H9 (cell line): Measurements from ENCODE around the gene TMEM248. TPM values are rescaled to one million over a fixed set of nuclear protein-coding genes. Genes with fewer than 3 reads are reported as not detected.
A peak's percentile ranks its signal among the peaks of the same experiment; 100 is the strongest.

Source experiments
- DNase-seq: peaks from one replicate; pipeline ENCODE4 v3.0.0-alpha.2; 2017
- H2AFZ ChIP-seq: one replicate; pipeline ENCODE4 v1.6.1; 2013; ENCODE audit warnings: mild to moderate bottlenecking, low read length, control low read depth, moderate library complexity
- H2AK5ac ChIP-seq: 2 replicates; pipeline ENCODE4 v1.6.1; 2013; ENCODE audit warnings: low read length, control low read depth, mixed read lengths; ENCODE audit not compliant: insufficient read length
- H2BK120ac ChIP-seq: one replicate; pipeline ENCODE4 v1.6.1; 2013; ENCODE audit warnings: low read depth, mild to moderate bottlenecking, low read length, control low read depth, inconsistent platforms; ENCODE audit not compliant: poor library complexity, severe bottlenecking
- H2BK12ac ChIP-seq: 2 replicates; pipeline ENCODE4 v1.6.1; 2013; ENCODE audit warnings: low read length, control low read depth, mixed read lengths, low read depth; ENCODE audit not compliant: insufficient read length
- H2BK15ac ChIP-seq: 2 replicates; pipeline ENCODE4 v1.6.1; 2013; ENCODE audit warnings: low read depth, low read length, control low read depth
- H2BK20ac ChIP-seq: one replicate; pipeline ENCODE4 v1.6.1; 2013; ENCODE audit warnings: low read depth, mild to moderate bottlenecking, low read length, control low read depth, inconsistent platforms; ENCODE audit not compliant: poor library complexity, severe bottlenecking
- H2BK5ac ChIP-seq: 2 replicates; pipeline ENCODE4 v1.6.1; 2013; ENCODE audit warnings: low read length, control low read depth, mixed read lengths; ENCODE audit not compliant: insufficient read length
- H3K14ac ChIP-seq: 2 replicates; pipeline ENCODE4 v1.6.1; 2013; ENCODE audit warnings: low read length, control low read depth; ENCODE audit not compliant: insufficient read depth
- H3K18ac ChIP-seq: 2 replicates; pipeline ENCODE4 v1.6.1; 2013; ENCODE audit warnings: low read depth, mild to moderate bottlenecking, mixed read lengths, low read length, control low read depth; ENCODE audit not compliant: insufficient read length
- H3K23ac ChIP-seq: 2 replicates; pipeline ENCODE4 v1.6.1; 2013; ENCODE audit warnings: low read length, control low read depth, mixed read lengths, low read depth; ENCODE audit not compliant: insufficient read length
- H3K23me2 ChIP-seq: 2 replicates; pipeline ENCODE4 v1.6.1; 2013; ENCODE audit warnings: low read depth, mild to moderate bottlenecking, mixed read lengths, low read length, control low read depth; ENCODE audit not compliant: insufficient read length, poor library complexity, severe bottlenecking
- H3K27ac ChIP-seq: 2 replicates; pipeline ENCODE4 v1.5.1; 2013; ENCODE audit warnings: low read length, control low read depth, mixed read lengths, low read depth; ENCODE audit not compliant: insufficient read length
- H3K27me3 ChIP-seq: 2 replicates; pipeline ENCODE4 v1.6.1; 2013; ENCODE audit warnings: low read length, control low read depth, inconsistent platforms; ENCODE audit not compliant: insufficient read depth
- H3K4ac ChIP-seq: 2 replicates; pipeline ENCODE4 v1.6.1; 2013; ENCODE audit warnings: low read depth, mild to moderate bottlenecking, control low read depth, inconsistent platforms, low read length, moderate library complexity
- H3K4me1 ChIP-seq: 2 replicates; pipeline ENCODE4 v1.6.1; 2013; ENCODE audit warnings: low read length, control low read depth, inconsistent platforms; ENCODE audit not compliant: insufficient read depth
- H3K4me2 ChIP-seq: 2 replicates; pipeline ENCODE4 v1.6.1; 2013; ENCODE audit warnings: low read length, control low read depth, mixed read lengths; ENCODE audit not compliant: insufficient read length, insufficient read depth
- H3K56ac ChIP-seq: 2 replicates; pipeline ENCODE4 v1.6.1; 2013; ENCODE audit warnings: low read depth, mild to moderate bottlenecking, mixed read lengths, low read length, control low read depth; ENCODE audit not compliant: insufficient read length
- H3K79me1 ChIP-seq: 2 replicates; pipeline ENCODE4 v1.6.1; 2013; ENCODE audit warnings: low read depth, mild to moderate bottlenecking, moderate library complexity, low read length, control low read depth, inconsistent platforms; ENCODE audit not compliant: insufficient read depth, poor library complexity, severe bottlenecking
- H3K79me2 ChIP-seq: 2 replicates; pipeline ENCODE4 v1.6.1; 2013; ENCODE audit warnings: low read length, control low read depth, inconsistent platforms; ENCODE audit not compliant: insufficient read depth
- H3K9ac ChIP-seq: 2 replicates; pipeline ENCODE4 v1.6.1; 2013; ENCODE audit warnings: low read length, control low read depth, mixed read lengths; ENCODE audit not compliant: insufficient read length; ENCODE audit errors: extremely low read depth
- H3K9me3 ChIP-seq: one replicate; pipeline ENCODE4 v1.6.1; 2013; ENCODE audit warnings: low read depth, low read length, inconsistent platforms; ENCODE audit not compliant: control insufficient read depth
- H3T11ph ChIP-seq: one replicate; pipeline ENCODE4 v1.6.1; 2013; ENCODE audit warnings: mild to moderate bottlenecking, low read length, control low read depth, inconsistent platforms
- H4K20me1 ChIP-seq: one replicate; pipeline ENCODE4 v1.6.1; 2013; ENCODE audit not compliant: control insufficient read depth, insufficient read length, insufficient read depth
- H4K5ac ChIP-seq: 2 replicates; pipeline ENCODE4 v1.6.1; 2013; ENCODE audit warnings: low read depth, mild to moderate bottlenecking, mixed read lengths, low read length, control low read depth; ENCODE audit not compliant: insufficient read length
- H4K8ac ChIP-seq: replicated peaks from 2 replicates; pipeline ENCODE4 v1.6.1; 2013; ENCODE audit warnings: low read length, control low read depth, mixed read lengths, low read depth; ENCODE audit not compliant: insufficient read length
- H4K91ac ChIP-seq: 2 replicates; pipeline ENCODE4 v1.6.1; 2013; ENCODE audit warnings: low read depth, mild to moderate bottlenecking, moderate library complexity, mixed read lengths, low read length, control low read depth; ENCODE audit not compliant: insufficient read length
- H3K27ac Mint-ChIP-seq, 3 experiments: 2 replicates in 2 of 3; 3 replicates in 1 of 3; pipeline ENCODE4 v1.8.0; 2020 to 2021; ENCODE audit warnings: mixed read lengths in 3 of 3, mild to moderate bottlenecking in 1 of 3, moderate library complexity in 1 of 3
- H3K27me3 Mint-ChIP-seq: 2 replicates; pipeline ENCODE4 v1.8.0; 2021; ENCODE audit warnings: low read depth, mild to moderate bottlenecking, moderate library complexity, mixed read lengths
- H3K36me3 Mint-ChIP-seq, 3 experiments: 2 replicates in 2 of 3; 3 replicates in 1 of 3; pipeline ENCODE4 v1.8.0; 2020 to 2021; ENCODE audit warnings: low read depth in 3 of 3, mixed read lengths in 3 of 3; ENCODE audit not compliant: insufficient read depth in 1 of 3
- H3K4me1 Mint-ChIP-seq, 2 experiments: 2 replicates each; pipeline ENCODE4 v1.8.0; 2020; ENCODE audit warnings: mixed read lengths in 2 of 2
- H3K4me3 Mint-ChIP-seq, 2 experiments: 2 replicates in 1 of 2; 3 replicates in 1 of 2; pipeline ENCODE4 v1.8.0; 2020 to 2021; ENCODE audit warnings: mild to moderate bottlenecking in 2 of 2, mixed read lengths in 2 of 2, moderate library complexity in 1 of 2
- H3K9me3 Mint-ChIP-seq, 2 experiments: 2 replicates in 1 of 2; 3 replicates in 1 of 2; pipeline ENCODE4 v1.8.0; 2020; ENCODE audit warnings: mild to moderate bottlenecking in 2 of 2, mixed read lengths in 2 of 2, moderate library complexity in 1 of 2
- WGBS: extraction: QIAGEN DNeasy Blood & Tissue Kit; methylation state at CpG from one replicate; pipeline ENCODE4 v1.1.7; 2013; ENCODE audit warnings: missing lambda C conversion rate, low lambda C conversion rate, mixed read lengths; ENCODE audit not compliant: insufficient read length; ENCODE audit errors: extremely low coverage; 5-methylcytosine and 5-hydroxymethylcytosine counted together
- total RNA-seq: library from RNA; stranded (reverse); gene quantifications from 2 replicates; pipeline ENCODE4 v1.2.1, GENCODE V29; 2021
- TF ChIP-seq, protein P1 (sequence below): fragments of 200-600 bp; sonication (generic); conservative IDR thresholded peaks from 3 replicates; pipeline ENCODE4 v1.8.0; 2021; ENCODE audit warnings: antibody characterized with exemption, mild to moderate bottlenecking

Gene TMEM248
- total RNA-seq, 1 experiment from 2014 or later: 74.2 TPM

DNA sequence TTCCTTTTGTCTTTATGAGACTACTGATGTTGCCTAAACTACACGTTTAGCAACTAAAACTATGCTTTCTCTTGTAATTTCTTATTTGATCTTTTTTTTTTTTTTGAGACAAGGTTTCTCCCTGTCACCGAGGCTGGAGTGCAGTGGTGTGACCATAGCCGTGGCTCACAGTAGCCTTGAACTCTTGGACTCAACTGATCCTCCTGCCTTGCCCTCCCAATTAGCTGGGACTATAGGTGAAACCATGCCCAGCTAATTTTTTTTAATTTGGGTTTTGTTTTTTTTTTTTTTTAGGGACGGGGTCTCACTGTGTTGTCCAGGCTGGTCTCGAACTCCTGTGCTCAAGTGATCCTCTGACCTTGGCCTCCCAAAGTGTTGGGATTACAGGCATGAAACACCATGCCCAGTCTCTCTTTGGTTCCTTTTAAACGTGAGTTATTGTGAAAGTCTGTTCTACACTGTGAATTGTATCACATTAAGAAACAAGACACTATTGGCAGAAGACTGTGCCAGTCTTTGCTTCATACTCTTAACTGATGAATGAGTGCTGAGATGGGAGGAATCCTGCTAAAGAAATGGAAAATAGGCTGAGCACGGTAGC, 6.4 kb downstream of the TMEM248 start:
- Histone ChIP-seq H2AFZ (no peak overlapping the region), H4K91ac (no peak overlapping the region), H3K23ac (no peak overlapping the region), H3K4me2 (no peak overlapping the region), H3K9me3 (no peaks in the 10 kb centered on the region), H3K27ac (no peak overlapping the region), H3T11ph (no peak overlapping the region), H3K79me1 (no peaks in the 10 kb centered on the region), H4K5ac (no peak overlapping the region), H4K8ac (no peak overlapping the region), H4K20me1 (no peaks in the 10 kb centered on the region), H2AK5ac (no peak overlapping the region), H2BK20ac (no peak overlapping the region), H3K4me1 (no peaks in the 10 kb centered on the region), H2BK15ac (no peak overlapping the region), H3K23me2 (no peaks in the 10 kb centered on the region), H2BK12ac (no peak overlapping the region), H2BK120ac (no peak overlapping the region), H3K18ac (no peak overlapping the region), H3K79me2 (peaks cover 26% of the 10 kb centered on the region; the same call in 1 of the 2 replicates), H3K4ac (no peak overlapping the region), H3K56ac (no peak overlapping the region), H3K14ac (no peak overlapping the region), H3K9ac (no peak overlapping the region), H2BK5ac (no peak overlapping the region), H3K27me3 (no peaks in the 10 kb centered on the region)
- TF ChIP-seq, protein P1, sequence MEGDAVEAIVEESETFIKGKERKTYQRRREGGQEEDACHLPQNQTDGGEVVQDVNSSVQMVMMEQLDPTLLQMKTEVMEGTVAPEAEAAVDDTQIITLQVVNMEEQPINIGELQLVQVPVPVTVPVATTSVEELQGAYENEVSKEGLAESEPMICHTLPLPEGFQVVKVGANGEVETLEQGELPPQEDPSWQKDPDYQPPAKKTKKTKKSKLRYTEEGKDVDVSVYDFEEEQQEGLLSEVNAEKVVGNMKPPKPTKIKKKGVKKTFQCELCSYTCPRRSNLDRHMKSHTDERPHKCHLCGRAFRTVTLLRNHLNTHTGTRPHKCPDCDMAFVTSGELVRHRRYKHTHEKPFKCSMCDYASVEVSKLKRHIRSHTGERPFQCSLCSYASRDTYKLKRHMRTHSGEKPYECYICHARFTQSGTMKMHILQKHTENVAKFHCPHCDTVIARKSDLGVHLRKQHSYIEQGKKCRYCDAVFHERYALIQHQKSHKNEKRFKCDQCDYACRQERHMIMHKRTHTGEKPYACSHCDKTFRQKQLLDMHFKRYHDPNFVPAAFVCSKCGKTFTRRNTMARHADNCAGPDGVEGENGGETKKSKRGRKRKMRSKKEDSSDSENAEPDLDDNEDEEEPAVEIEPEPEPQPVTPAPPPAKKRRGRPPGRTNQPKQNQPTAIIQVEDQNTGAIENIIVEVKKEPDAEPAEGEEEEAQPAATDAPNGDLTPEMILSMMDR: no peak
- Mint-ChIP-seq H3K4me3 (no peak overlapping the region), H3K36me3 (peaks cover 2 to 19% (median 17%) of the 10 kb centered on the region in 3 experiments; a peak in 6 of 7 replicates), H3K27ac (peak overlapping the region in 1 of 3 experiments; percentile 84; a peak in 3 of 7 replicates), H3K27me3 (no peaks in the 10 kb centered on the region), H3K4me1 (peaks cover 16 to 26% of the 10 kb centered on the region in 2 experiments), H3K9me3 (no peaks in the 10 kb centered on the region)
- WGBS: no CpG with 5 or more reads among the region's 7 CpGs
- DNase-seq: no peak
